Right ventricle myocardium superior (tissue), 1 donor: ENCODE data around the gene TMEM8B. TPM values are rescaled to one million over a fixed set of nuclear protein-coding genes. Genes with fewer than 3 reads are reported as not detected.
A peak's percentile ranks its signal among the peaks of the same experiment; 100 is the strongest.

Experiments
- ATAC-seq: fragments of 200-7000 bp; cut with Tn5 transposase; one replicate; pipeline ENCODE4 v1.9.1; 2020; ENCODE audit warnings: mild to moderate bottlenecking; ENCODE audit not compliant: poor library complexity
- DNase-seq: peaks from one replicate; pipeline ENCODE4 v3.0.0-alpha.2; 2020
- intact Hi-C: fragments of 100-400 bp; cut with DNase I; formaldehyde crosslinking; loops from one replicate; pipeline ENCODE4 v1.11.2; 2022
- long read RNA-seq: library from polyadenylated mRNA; unstranded; transcript quantifications from one replicate; pipeline ENCODE4 v2.0.0, GENCODE V29; 2021
- total RNA-seq: library from RNA; stranded (reverse); fragmentation: NEBNext Ultra II Directional; extraction: Animal tissue kit (Norgen Biotek cat#: 25700); gene quantifications from one replicate; pipeline ENCODE4 v1.2.1, GENCODE V29; 2021
- donor health status: DM: no; HTN: yes; CAD: no; lungs with severe emphysema.

The TMEM8B gene
- 13.3 TPM for total RNA-seq
- long read RNA-seq, full-length matches to known transcripts: 2 of 46 reads
- long read RNA-seq, partial matches to known transcripts: 32 of 46 reads
- long read RNA-seq, other reads (novel, unspliced or antisense): 12 of 46 reads

- DNase-seq (peak; percentile 99), ATAC-seq (peak; percentile 93)
- intact Hi-C loops: loop anchor here (5.0 kb wide), 1 partner anchor 37 kb away; the partner anchor contains the start of gene NPR2
Measured at GRCh38 chr9:35829084-35829763, at the start of gene TMEM8B. Gene TMEM8B (plus strand): TSS chr9:35829228. CDS start chr9:35829448, 220 bp downstream.

DNA sequence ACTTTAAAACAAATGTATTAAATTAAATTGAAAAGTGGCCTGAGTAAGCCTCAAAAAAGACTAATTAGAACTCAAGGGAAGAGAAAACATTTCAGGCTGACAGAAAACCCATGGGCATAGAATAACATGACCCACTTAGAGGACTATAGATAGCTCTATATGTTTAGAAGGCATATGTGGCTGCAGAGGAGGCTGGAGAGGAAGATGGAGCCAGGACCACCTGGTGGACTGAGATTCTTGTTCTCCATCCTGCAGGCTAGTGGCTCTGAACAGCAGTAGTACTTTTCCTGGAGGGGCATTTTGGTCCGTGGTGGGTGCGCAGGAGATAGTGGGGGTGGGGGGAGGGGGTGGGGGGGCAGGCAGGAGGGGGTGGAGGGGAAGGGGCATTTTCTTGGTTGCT, 48.0 kb upstream of the TMEM8B start:
- no peak for DNase-seq
- intact Hi-C loops: no loop called here
- ATAC-seq: no peak

- intact Hi-C loops: no loop called here
- DNase-seq (no peak), ATAC-seq (no peak)
Measured at GRCh38 chr9:35783418-35783817, 45.6 kb upstream of the TMEM8B start.

DNA sequence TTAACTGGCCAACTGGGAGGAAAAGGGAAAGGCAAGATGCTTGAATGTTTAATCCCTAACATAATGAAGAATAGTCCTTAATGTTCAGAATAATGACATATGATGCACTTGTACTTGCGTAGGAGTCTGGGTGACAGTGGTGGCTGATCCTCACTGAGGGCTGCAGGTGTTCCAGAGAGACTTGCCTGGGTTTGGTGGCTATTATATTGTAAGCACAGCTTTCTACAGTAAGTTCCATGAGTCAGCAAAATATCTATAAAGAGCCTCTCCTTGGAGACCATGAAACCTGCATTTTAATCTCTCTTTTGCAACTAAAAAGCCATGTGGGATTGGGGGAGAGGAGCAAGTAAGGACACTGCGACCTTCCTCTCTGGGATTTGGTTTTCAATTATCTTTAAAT, 39.5 kb upstream of the TMEM8B start:
- ATAC-seq (no peak), DNase-seq (no peak)
- intact Hi-C loops: no loop called here

- intact Hi-C loops: loop anchor here (2.0 to 10.0 kb wide), 3 partner anchors 37 to 235 kb away; partner anchors contain the start of genes FAM221B and TMEM8B
- ATAC-seq (no peak), DNase-seq (no peak)
Measured at GRCh38 chr9:35790025-35790384, 39.0 kb upstream of the TMEM8B start.

DNA sequence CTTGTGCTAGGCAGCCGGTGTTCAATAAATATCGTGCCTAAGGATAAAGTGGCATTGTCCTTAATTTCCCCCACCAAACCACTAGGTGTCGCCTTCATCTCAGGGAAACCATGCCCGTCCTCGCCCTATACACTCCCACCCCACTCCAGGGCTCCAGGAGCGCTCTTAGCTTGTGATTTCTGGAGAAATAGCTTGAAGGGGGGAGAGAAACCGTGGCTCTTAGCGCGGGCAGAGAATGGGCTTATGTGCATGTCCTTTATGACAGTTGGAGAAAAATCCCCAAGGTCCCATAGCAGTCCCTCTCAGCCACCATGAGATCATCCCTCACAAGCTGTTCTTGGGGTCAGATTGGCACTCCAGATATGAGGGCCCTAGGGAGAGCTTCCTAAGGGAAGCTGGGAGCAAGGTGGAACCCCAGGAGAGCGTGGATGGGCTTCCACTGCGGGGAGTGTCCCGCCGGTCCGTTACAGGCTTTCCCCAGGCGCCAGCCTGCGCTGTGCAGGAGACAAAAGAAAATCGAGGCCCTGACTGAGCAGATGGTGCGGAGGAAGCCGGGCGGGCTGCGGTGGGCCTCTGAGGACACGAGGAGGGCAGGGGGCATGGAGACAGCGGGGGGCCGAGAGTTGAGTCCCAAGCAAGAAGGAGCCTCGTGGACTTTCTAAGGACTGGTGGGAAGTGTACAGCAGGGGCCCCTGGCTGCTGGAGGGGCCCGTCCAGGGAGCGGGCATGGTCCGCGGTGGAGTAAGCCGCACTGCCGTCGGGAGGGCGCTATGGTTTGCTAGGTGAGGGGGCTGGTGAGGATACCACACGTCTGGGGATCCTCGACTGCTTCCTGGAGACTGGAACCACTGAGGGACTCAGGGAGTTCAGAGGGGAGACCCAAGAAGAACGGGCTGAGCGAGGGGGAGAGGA, 38.4 kb upstream of the TMEM8B start:
- peak; percentile 88 for ATAC-seq
- intact Hi-C loops: loop anchor here (2.0 to 10.0 kb wide), 3 partner anchors 37 to 234 kb away; partner anchors contain the start of genes FAM221B and TMEM8B
- peak; percentile 74 for DNase-seq

DNA sequence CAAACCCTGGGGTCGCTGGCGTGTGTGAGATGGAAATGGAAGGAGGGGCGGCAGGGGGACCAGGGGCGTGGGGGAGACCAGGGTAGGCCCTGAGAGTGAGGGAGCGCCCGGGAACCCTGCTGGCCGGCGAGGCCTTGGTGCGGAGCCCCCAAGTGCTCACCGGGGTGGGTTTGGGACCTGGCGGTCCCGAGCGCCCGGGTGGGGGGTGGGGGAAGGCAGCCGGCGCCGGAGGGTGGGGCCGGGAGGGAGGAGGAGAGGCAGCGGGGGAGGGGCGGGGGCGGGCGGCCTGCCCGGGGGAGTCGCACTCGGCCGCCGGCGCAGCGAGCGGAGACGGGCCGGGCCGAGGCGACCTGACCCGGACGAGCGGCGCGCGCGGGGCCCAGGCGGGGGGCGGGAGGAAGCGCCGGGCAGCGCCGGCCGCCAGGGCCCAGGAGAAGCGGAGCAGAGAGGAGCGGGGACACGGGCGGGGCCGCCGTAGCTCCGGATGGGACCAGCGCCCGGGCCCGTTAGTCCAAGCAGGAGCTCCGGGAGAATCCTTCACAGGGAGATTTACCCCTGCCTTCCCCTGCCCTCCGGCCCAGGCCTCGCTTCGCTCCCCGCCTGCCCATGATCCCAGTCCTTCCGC, 37.6 kb upstream of the TMEM8B start, which contains the start of gene NPR2:
NPR2 (plus strand) TSS at position 295 of the 625 bp plus-strand sequence. CDS start 818 bp downstream, outside the sequence.
- peak; percentile 70 for DNase-seq
- intact Hi-C loops: loop anchor here (2.0 to 10.0 kb wide), 3 partner anchors 36 to 233 kb away; partner anchors contain the start of genes FAM221B and TMEM8B

DNA sequence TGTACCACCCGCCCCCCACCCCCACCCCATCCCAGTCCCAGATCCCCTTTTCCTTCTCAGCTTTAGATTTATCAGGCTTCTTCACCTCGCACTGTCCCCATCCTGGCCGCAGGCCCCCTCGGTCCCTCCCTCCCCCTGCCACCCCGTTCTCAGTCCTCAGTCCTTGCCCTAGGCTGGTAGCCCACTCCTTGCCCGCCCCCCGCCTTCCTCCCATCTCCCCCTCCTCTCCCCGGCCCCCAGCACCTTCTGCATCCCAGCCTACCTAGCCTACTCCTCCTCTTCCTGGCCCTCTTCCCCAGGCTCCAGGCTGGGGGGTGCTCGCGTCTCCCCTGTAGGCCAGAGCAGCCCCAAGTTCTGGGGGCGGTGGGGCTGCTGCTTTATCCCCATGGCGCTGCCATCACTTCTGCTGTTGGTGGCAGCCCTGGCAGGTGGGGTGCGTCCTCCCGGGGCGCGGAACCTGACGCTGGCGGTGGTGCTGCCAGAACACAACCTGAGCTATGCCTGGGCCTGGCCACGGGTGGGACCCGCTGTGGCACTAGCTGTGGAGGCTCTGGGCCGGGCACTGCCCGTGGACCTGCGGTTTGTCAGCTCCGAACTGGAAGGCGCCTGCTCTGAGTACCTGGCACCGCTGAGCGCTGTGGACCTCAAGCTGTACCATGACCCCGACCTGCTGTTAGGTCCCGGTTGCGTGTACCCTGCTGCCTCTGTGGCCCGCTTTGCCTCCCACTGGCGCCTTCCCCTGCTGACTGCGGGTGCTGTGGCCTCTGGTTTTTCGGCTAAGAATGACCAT, 36.8 kb upstream of the TMEM8B start:
- DNase-seq: no peak
- intact Hi-C loops: loop anchor here (5.0 to 10.0 kb wide), 2 partner anchors 35 to 233 kb away; partner anchors contain the start of genes FAM221B and TMEM8B
- no peak for ATAC-seq

More for the DNA sequence above, 37.6 kb upstream of the TMEM8B start, which contains the start of gene NPR2:
- ATAC-seq: peak; percentile 81

DNA sequence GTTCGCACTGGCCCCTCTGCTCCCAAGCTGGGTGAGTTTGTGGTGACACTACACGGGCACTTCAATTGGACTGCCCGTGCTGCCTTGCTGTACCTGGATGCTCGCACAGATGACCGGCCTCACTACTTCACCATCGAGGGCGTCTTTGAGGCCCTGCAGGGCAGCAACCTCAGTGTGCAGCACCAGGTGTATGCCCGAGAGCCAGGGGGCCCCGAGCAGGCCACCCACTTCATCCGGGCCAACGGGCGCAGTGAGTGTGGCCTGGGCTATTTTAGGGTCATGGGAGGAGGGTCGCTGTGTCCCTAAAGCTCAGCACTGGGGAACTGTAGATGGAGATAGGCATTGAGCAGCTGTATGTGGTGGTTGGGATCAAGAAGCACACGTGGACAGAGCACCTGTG, 36.2 kb upstream of the TMEM8B start:
- ATAC-seq: no peak
- intact Hi-C loops: loop anchor here (5.0 to 10.0 kb wide), 2 partner anchors 34 to 232 kb away; partner anchors contain the start of genes FAM221B and TMEM8B
- DNase-seq: no peak

- DNase-seq: no peak
- no peak for ATAC-seq
- intact Hi-C loops: loop anchor here (5.0 to 10.0 kb wide), 2 partner anchors 34 to 231 kb away; partner anchors contain the start of genes FAM221B and TMEM8B
Measured at GRCh38 chr9:35793461-35793860, 35.6 kb upstream of the TMEM8B start.

- DNase-seq (no peak), ATAC-seq (no peak)
- intact Hi-C loops: loop anchor here (10.0 kb wide), 1 partner anchor 229 kb away; no protein-coding TSS in a partner anchor
Measured at GRCh38 chr9:35795695-35796094, 33.3 kb upstream of the TMEM8B start.

- no peak for ATAC-seq
- intact Hi-C loops: loop anchor here (10.0 kb wide), 1 partner anchor 227 kb away; no protein-coding TSS in a partner anchor
- DNase-seq: no peak
Measured at GRCh38 chr9:35797311-35798109, 31.5 kb upstream of the TMEM8B start.

DNA sequence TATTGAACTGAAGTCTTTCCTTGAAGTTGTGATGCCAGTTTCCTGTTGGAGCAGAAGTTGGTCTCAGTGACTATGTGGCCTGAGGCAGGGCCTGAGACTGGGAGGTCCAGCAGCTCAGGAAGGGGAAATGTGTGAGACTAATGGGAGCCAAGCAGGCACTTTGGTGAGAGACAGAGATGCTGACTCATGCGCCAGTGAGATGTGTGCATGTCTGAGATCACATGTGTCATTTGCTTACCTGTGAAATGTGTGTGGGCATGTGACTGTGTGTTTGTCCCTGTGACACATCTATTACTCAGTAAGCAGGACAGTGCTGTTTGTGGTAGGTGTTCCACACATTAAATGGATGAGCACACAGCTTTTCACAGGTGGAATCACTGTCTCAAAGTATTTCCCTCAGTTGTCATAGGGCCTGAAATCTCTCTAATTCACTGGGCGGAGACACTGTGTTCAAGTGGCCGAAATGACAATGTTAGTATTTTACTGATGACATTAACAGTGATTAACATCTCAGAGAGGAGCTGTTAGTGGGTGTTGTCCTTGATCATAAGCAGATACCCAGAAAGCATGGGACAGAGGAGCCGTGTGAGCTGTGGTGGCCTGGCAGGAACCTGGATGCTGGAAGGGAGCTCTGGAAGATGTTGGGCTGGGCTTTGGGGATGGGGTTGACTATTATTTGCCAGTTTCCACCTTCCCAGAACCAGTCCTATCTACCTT, 30.2 kb upstream of the TMEM8B start:
- intact Hi-C loops: loop anchor here (10.0 kb wide), 1 partner anchor 226 kb away; no protein-coding TSS in a partner anchor
- DNase-seq (no peak), ATAC-seq (no peak)

DNA sequence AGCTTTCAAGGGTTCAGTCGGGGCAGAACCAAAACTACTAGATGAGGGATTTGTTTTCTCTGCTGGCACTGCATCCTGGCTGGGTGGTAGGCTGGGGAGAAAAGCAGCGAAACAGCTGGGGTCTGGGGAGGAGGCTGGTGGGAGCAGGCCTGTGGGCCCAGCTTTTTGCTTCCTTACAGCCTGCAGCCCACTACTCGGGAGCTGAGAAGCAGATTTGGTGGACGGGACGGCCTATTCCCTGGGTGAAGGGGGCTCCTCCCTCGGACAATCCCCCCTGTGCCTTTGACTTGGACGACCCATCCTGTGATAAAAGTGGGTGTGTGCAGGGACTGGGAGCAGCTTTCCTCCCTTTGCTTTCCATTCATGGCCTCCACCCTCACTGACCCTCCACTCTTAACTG, 28.5 kb upstream of the TMEM8B start:
- no peak for ATAC-seq
- intact Hi-C loops: no loop called here
- DNase-seq: no peak

DNA sequence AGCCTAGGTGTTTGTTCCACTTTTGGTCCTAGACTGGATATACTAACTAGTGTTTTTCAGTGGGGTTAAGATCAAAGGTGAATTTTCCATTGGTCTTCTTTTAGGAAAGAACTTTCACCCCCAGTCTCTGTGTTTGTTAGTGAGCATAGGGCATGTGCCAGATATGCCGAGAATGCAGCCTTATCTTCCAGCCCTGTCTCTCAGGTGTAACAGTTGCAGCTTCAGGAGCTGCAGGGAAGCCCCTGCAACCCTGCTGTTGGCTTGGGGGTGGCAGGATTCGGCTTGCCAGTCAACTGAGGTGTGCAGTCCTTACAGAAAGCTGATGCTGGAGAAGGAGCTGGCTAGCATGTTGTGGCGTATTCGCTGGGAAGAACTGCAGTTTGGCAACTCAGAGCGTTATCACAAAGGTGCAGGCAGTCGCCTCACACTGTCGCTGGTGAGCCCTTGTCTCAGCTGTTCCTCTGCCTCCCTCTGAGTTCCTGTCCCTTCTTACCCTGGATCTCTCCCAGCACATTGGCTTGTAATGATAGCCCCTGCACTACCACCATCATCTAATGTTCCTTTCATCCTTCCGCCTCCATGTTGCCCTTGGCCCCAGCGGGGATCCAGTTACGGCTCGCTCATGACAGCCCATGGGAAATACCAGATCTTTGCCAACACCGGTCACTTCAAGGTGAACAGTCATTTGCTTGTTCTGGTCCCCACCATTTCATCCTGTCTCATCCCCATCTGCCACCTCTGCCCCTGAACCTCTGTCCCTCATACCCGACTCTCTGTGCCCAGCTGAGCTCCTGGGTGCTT, 27.5 kb upstream of the TMEM8B start:
- ATAC-seq: no peak
- DNase-seq: no peak
- intact Hi-C loops: no loop called here
